Measurements from ENCODE around the gene TGFBR3. TPM values are rescaled to one million over a fixed set of nuclear protein-coding genes. Genes with fewer than 3 reads are reported as not detected.

The TGFBR3 gene
- total and polyA plus RNA-seq, 5 donors from 2014 or later: 15.8 to 47.5 (median 20.0) TPM

GRCh38 chr1:91765293-91765692, 120.7 kb downstream of the TGFBR3 start:
- Mint-ChIP-seq H3K4me3 (no peak overlapping the region), H3K4me1 (peaks cover 0 to 6% (median 3%) of the 10 kb centered on the region in 4 donors), H3K27ac (no peak overlapping the region), H3K9me3 (no peaks in the 10 kb centered on the region), H3K36me3 (peaks cover 12% of the 10 kb centered on the region), H3K27me3 (no peaks in the 10 kb centered on the region)
- Histone ChIP-seq H3K9me3 (ENCODE audit: control insufficient read depth in 2 of 2, low read length in 2 of 2) (no peaks in the 10 kb centered on the region), H3K4me1 (ENCODE audit: control insufficient read depth, insufficient read depth, low read length, poor library complexity, severe bottlenecking) (no peaks in the 10 kb centered on the region), H3K27me3 (ENCODE audit: control insufficient read depth, insufficient read depth, low read length) (no peaks in the 10 kb centered on the region), H3K4me3 (ENCODE audit: low read depth, low read length) (no peak overlapping the region), H3K36me3 (ENCODE audit: control insufficient read depth, insufficient read depth, low read length) (peaks cover 5% of the 10 kb centered on the region), H3K27ac (ENCODE audit: insufficient read depth, low read length, poor library complexity, severe bottlenecking) (no peak overlapping the region)
- ATAC-seq (ENCODE audit: low read depth in 2 of 2): no peak
- no peak for DNase-seq

GRCh38 chr1:91764471-91765115, 121.4 kb downstream of the TGFBR3 start:
- H3K27me3 Mint-ChIP-seq: no peaks in the 10 kb centered on the region
- peaks cover 5% of the 10 kb centered on the region for H3K36me3 Mint-ChIP-seq
- Histone ChIP-seq H3K4me3 (ENCODE audit: low read depth, low read length) (no peak overlapping the region), H3K9me3 (ENCODE audit: control insufficient read depth in 2 of 2, low read length in 2 of 2) (no peaks in the 10 kb centered on the region), H3K27ac (ENCODE audit: insufficient read depth, low read length, poor library complexity, severe bottlenecking) (no peak overlapping the region), H3K4me1 (ENCODE audit: control insufficient read depth, insufficient read depth, low read length, poor library complexity, severe bottlenecking) (no peaks in the 10 kb centered on the region), H3K36me3 (ENCODE audit: control insufficient read depth, insufficient read depth, low read length) (peaks cover 5% of the 10 kb centered on the region), H3K27me3 (ENCODE audit: control insufficient read depth, insufficient read depth, low read length) (no peaks in the 10 kb centered on the region)
- no peak for DNase-seq
- H3K4me1 Mint-ChIP-seq: peaks cover 0 to 6% (median 3%) of the 10 kb centered on the region in 4 donors
- no peak overlapping the region for H3K27ac Mint-ChIP-seq
- no peaks in the 10 kb centered on the region for H3K9me3 Mint-ChIP-seq
- H3K4me3 Mint-ChIP-seq: no peak overlapping the region
- ATAC-seq (ENCODE audit: low read depth in 2 of 2): no peak

GRCh38 chr1:91763252-91763651, 122.7 kb downstream of the TGFBR3 start:
- ATAC-seq (ENCODE audit: low read depth in 2 of 2): no peak
- Mint-ChIP-seq H3K27me3 (no peaks in the 10 kb centered on the region), H3K4me3 (no peak overlapping the region), H3K9me3 (no peaks in the 10 kb centered on the region), H3K4me1 (peaks cover 0 to 6% (median 0%) of the 10 kb centered on the region in 4 donors), H3K27ac (no peak overlapping the region), H3K36me3 (peaks cover 4% of the 10 kb centered on the region)
- H3K27ac ChIP-seq (ENCODE audit: insufficient read depth, low read length, poor library complexity, severe bottlenecking): no peak overlapping the region
- peaks cover 9% of the 10 kb centered on the region for H3K36me3 ChIP-seq (ENCODE audit: control insufficient read depth, insufficient read depth, low read length)
- no peaks in the 10 kb centered on the region for H3K9me3 ChIP-seq (ENCODE audit: control insufficient read depth in 2 of 2, low read length in 2 of 2)
- H3K4me3 ChIP-seq (ENCODE audit: low read depth, low read length): no peak overlapping the region
- no peaks in the 10 kb centered on the region for H3K4me1 ChIP-seq (ENCODE audit: control insufficient read depth, insufficient read depth, low read length, poor library complexity, severe bottlenecking)
- H3K27me3 ChIP-seq (ENCODE audit: control insufficient read depth, insufficient read depth, low read length): no peaks in the 10 kb centered on the region
- peak in 1 of 3 donors; percentile 35 for DNase-seq

GRCh38 chr1:91761295-91761721, 124.6 kb downstream of the TGFBR3 start:
- Mint-ChIP-seq H3K36me3 (peaks cover 4% of the 10 kb centered on the region), H3K27me3 (no peaks in the 10 kb centered on the region), H3K27ac (no peak overlapping the region), H3K9me3 (no peaks in the 10 kb centered on the region), H3K4me3 (no peak overlapping the region), H3K4me1 (peaks cover 0 to 6% (median 0%) of the 10 kb centered on the region in 4 donors)
- DNase-seq (no peak), ATAC-seq (ENCODE audit: low read depth in 2 of 2) (no peak)
- Histone ChIP-seq H3K27me3 (ENCODE audit: control insufficient read depth, insufficient read depth, low read length) (no peaks in the 10 kb centered on the region), H3K4me3 (ENCODE audit: low read depth, low read length) (no peak overlapping the region), H3K36me3 (ENCODE audit: control insufficient read depth, insufficient read depth, low read length) (peaks cover 15% of the 10 kb centered on the region), H3K27ac (ENCODE audit: insufficient read depth, low read length, poor library complexity, severe bottlenecking) (no peak overlapping the region), H3K4me1 (ENCODE audit: control insufficient read depth, insufficient read depth, low read length, poor library complexity, severe bottlenecking) (no peaks in the 10 kb centered on the region), H3K9me3 (ENCODE audit: control insufficient read depth in 2 of 2, low read length in 2 of 2) (no peaks in the 10 kb centered on the region)

GRCh38 chr1:91760512-91760911, 125.4 kb downstream of the TGFBR3 start:
- H3K27me3 Mint-ChIP-seq: no peaks in the 10 kb centered on the region
- ATAC-seq (ENCODE audit: low read depth in 2 of 2): no peak
- Histone ChIP-seq H3K4me3 (ENCODE audit: low read depth, low read length) (no peak overlapping the region), H3K9me3 (ENCODE audit: control insufficient read depth in 2 of 2, low read length in 2 of 2) (no peaks in the 10 kb centered on the region), H3K4me1 (ENCODE audit: control insufficient read depth, insufficient read depth, low read length, poor library complexity, severe bottlenecking) (no peaks in the 10 kb centered on the region), H3K36me3 (ENCODE audit: control insufficient read depth, insufficient read depth, low read length) (peaks cover 15% of the 10 kb centered on the region), H3K27me3 (ENCODE audit: control insufficient read depth, insufficient read depth, low read length) (no peaks in the 10 kb centered on the region), H3K27ac (ENCODE audit: insufficient read depth, low read length, poor library complexity, severe bottlenecking) (no peak overlapping the region)
- no peak overlapping the region for H3K4me3 Mint-ChIP-seq
- DNase-seq: no peak
- peaks cover 4% of the 10 kb centered on the region for H3K36me3 Mint-ChIP-seq
- H3K4me1 Mint-ChIP-seq: peaks cover 0 to 6% (median 0%) of the 10 kb centered on the region in 4 donors
- H3K27ac Mint-ChIP-seq: no peak overlapping the region
- no peaks in the 10 kb centered on the region for H3K9me3 Mint-ChIP-seq

GRCh38 chr1:91759076-91759475, 126.9 kb downstream of the TGFBR3 start:
- Mint-ChIP-seq H3K4me3 (no peak overlapping the region), H3K36me3 (peaks cover 4% of the 10 kb centered on the region), H3K27ac (no peak overlapping the region), H3K27me3 (no peaks in the 10 kb centered on the region), H3K9me3 (no peaks in the 10 kb centered on the region), H3K4me1 (peaks cover 4 to 13% (median 7%) of the 10 kb centered on the region in 4 donors)
- Histone ChIP-seq H3K9me3 (ENCODE audit: control insufficient read depth in 2 of 2, low read length in 2 of 2) (no peaks in the 10 kb centered on the region), H3K27ac (ENCODE audit: insufficient read depth, low read length, poor library complexity, severe bottlenecking) (no peak overlapping the region), H3K36me3 (ENCODE audit: control insufficient read depth, insufficient read depth, low read length) (peaks cover 10% of the 10 kb centered on the region), H3K4me1 (ENCODE audit: control insufficient read depth, insufficient read depth, low read length, poor library complexity, severe bottlenecking) (no peaks in the 10 kb centered on the region), H3K27me3 (ENCODE audit: control insufficient read depth, insufficient read depth, low read length) (no peaks in the 10 kb centered on the region), H3K4me3 (ENCODE audit: low read depth, low read length) (no peak overlapping the region)
- DNase-seq (no peak), ATAC-seq (ENCODE audit: low read depth in 2 of 2) (no peak)

- H3K27me3 Mint-ChIP-seq: no peaks in the 10 kb centered on the region
- peak overlapping the region in 1 of 3 donors; percentile 28 for H3K27ac Mint-ChIP-seq
- peaks cover 10% of the 10 kb centered on the region for H3K36me3 ChIP-seq (ENCODE audit: control insufficient read depth, insufficient read depth, low read length)
- H3K4me3 ChIP-seq (ENCODE audit: low read depth, low read length): no peak overlapping the region
- no peak overlapping the region for H3K4me3 Mint-ChIP-seq
- no peaks in the 10 kb centered on the region for H3K9me3 ChIP-seq (ENCODE audit: control insufficient read depth in 2 of 2, low read length in 2 of 2)
- H3K9me3 Mint-ChIP-seq: no peaks in the 10 kb centered on the region
- H3K4me1 Mint-ChIP-seq: peaks cover 12 to 19% (median 15%) of the 10 kb centered on the region in 4 donors
- no peaks in the 10 kb centered on the region for H3K27me3 ChIP-seq (ENCODE audit: control insufficient read depth, insufficient read depth, low read length)
- DNase-seq (no peak), ATAC-seq (ENCODE audit: low read depth in 2 of 2) (no peak)
- no peaks in the 10 kb centered on the region for H3K4me1 ChIP-seq (ENCODE audit: control insufficient read depth, insufficient read depth, low read length, poor library complexity, severe bottlenecking)
- H3K36me3 Mint-ChIP-seq: peaks cover 4% of the 10 kb centered on the region
- no peak overlapping the region for H3K27ac ChIP-seq (ENCODE audit: insufficient read depth, low read length, poor library complexity, severe bottlenecking)
Measured at GRCh38 chr1:91757763-91758460, 128.0 kb downstream of the TGFBR3 start.
